OCI-LY3 (cell line): Measurements from ENCODE around the gene PGF.
"Not testable (repeated sequence)": the region's sequence is repeated elsewhere in the genome, so short reads cannot be mapped to it uniquely, and the experiment has no call there.

Experiments
- H2AFZ ChIP-seq: fragments of 200-600, 300-600 bp; shearing (Covaris generic); 2 replicates; pipeline ENCODE4 v1.6.0; 2014; ENCODE audit warnings: antibody characterized with exemption, low read depth, low read length
- H3K27ac ChIP-seq: fragments of 200-600, 300-600 bp; sonication (generic); 2 replicates; pipeline ENCODE4 v1.5.1; 2014; ENCODE audit warnings: mild to moderate bottlenecking, low read length, moderate library complexity, mixed read lengths
- H3K27me3 ChIP-seq: fragments of 200-600, 300-600 bp; sonication (generic); 2 replicates; pipeline ENCODE4 v1.6.1; 2014; ENCODE audit warnings: low read depth, low read length, mixed read lengths
- H3K36me3 ChIP-seq: fragments of 200-600, 300-600 bp; sonication (generic); replicated peaks from 2 replicates; pipeline ENCODE3; 2014; ENCODE audit warnings: low read depth, low read length, mixed read lengths
- H3K4me1 ChIP-seq: fragments of 300-600, 200-600 bp; sonication (generic); 2 replicates; pipeline ENCODE4 v1.6.1; 2014; ENCODE audit warnings: low read length, mixed read lengths
- H3K4me2 ChIP-seq: fragments of 200-600, 300-600 bp; sonication (generic); 2 replicates; pipeline ENCODE4 v1.6.1; 2014; ENCODE audit warnings: low read length, mixed read lengths
- H3K4me3 ChIP-seq: fragments of 300-600, 200-600 bp; sonication (generic); 2 replicates; pipeline ENCODE4 v1.5.1; 2014; ENCODE audit warnings: antibody characterized with exemption, mild to moderate bottlenecking, low read length, moderate library complexity
- H3K79me2 ChIP-seq: fragments of 300-600, 200-600 bp; shearing (Covaris generic); 2 replicates; pipeline ENCODE4 v1.6.1; 2014; ENCODE audit warnings: mild to moderate bottlenecking, low read length, mixed read lengths
- H3K9ac ChIP-seq: fragments of 300-600, 200-600 bp; shearing (Covaris generic); 2 replicates; pipeline ENCODE4 v1.6.0; 2014; ENCODE audit warnings: mild to moderate bottlenecking, low read length, moderate library complexity
- H3K9me3 ChIP-seq: fragments of 200-600, 300-600 bp; shearing (Covaris generic); 2 replicates; pipeline ENCODE4 v1.6.1; 2014; ENCODE audit warnings: low read length, mixed read lengths; ENCODE audit not compliant: insufficient read depth
- H4K20me1 ChIP-seq: fragments of 200-600, 300-600 bp; sonication (generic); 2 replicates; pipeline ENCODE4 v1.6.1; 2016; ENCODE audit warnings: low read length, mixed read lengths; ENCODE audit not compliant: insufficient read depth
- EZH2phosphoT487 ChIP-seq: fragments of 200-600 bp; shearing (Covaris generic); IDR thresholded peaks from 2 replicates; pipeline ENCODE4 v1.6.1; 2018; ENCODE audit warnings: antibody characterized with exemption, mixed run types, low read depth
- TF ChIP-seq, protein P1 (sequence below): fragments of 200-600, 300-600 bp; sonication (generic); IDR thresholded peaks from 2 replicates; pipeline ENCODE4 v1.5.1; 2014; ENCODE audit warnings: antibody characterized with exemption, low read length, low read depth

The PGF gene

DNA sequence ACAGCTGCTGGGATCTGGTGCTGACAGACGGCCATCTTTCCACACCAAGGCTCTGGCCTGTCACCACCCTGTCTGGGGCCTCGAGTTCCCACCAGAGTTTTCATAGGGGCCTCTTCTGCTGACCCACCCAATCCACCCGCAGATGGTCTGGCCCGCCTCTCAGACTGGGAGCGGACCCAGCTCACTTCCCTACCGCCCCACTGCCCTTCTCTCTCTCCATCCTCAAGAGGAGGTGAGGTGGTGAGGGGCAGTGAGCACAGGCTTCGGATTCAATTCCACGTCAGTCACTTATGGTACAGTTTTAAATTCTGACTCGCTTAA lies 20.1 kb downstream of the PGF start:
- Histone ChIP-seq H3K36me3 (no peaks in the 10 kb centered on the region), H3K4me3 (no peak overlapping the region), H3K27ac (no peak overlapping the region), H2AFZ (no peak overlapping the region), H3K9ac (no peak overlapping the region), H3K9me3 (no peaks in the 10 kb centered on the region), H4K20me1 (no peaks in the 10 kb centered on the region), H3K27me3 (no peaks in the 10 kb centered on the region), H3K4me1 (peaks cover 41% of the 10 kb centered on the region), H3K79me2 (no peaks in the 10 kb centered on the region), H3K4me2 (no peak overlapping the region)
- TF ChIP-seq, protein P1, sequence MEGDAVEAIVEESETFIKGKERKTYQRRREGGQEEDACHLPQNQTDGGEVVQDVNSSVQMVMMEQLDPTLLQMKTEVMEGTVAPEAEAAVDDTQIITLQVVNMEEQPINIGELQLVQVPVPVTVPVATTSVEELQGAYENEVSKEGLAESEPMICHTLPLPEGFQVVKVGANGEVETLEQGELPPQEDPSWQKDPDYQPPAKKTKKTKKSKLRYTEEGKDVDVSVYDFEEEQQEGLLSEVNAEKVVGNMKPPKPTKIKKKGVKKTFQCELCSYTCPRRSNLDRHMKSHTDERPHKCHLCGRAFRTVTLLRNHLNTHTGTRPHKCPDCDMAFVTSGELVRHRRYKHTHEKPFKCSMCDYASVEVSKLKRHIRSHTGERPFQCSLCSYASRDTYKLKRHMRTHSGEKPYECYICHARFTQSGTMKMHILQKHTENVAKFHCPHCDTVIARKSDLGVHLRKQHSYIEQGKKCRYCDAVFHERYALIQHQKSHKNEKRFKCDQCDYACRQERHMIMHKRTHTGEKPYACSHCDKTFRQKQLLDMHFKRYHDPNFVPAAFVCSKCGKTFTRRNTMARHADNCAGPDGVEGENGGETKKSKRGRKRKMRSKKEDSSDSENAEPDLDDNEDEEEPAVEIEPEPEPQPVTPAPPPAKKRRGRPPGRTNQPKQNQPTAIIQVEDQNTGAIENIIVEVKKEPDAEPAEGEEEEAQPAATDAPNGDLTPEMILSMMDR = no peak
- TF ChIP-seq EZH2phosphoT487 = no peak

DNA sequence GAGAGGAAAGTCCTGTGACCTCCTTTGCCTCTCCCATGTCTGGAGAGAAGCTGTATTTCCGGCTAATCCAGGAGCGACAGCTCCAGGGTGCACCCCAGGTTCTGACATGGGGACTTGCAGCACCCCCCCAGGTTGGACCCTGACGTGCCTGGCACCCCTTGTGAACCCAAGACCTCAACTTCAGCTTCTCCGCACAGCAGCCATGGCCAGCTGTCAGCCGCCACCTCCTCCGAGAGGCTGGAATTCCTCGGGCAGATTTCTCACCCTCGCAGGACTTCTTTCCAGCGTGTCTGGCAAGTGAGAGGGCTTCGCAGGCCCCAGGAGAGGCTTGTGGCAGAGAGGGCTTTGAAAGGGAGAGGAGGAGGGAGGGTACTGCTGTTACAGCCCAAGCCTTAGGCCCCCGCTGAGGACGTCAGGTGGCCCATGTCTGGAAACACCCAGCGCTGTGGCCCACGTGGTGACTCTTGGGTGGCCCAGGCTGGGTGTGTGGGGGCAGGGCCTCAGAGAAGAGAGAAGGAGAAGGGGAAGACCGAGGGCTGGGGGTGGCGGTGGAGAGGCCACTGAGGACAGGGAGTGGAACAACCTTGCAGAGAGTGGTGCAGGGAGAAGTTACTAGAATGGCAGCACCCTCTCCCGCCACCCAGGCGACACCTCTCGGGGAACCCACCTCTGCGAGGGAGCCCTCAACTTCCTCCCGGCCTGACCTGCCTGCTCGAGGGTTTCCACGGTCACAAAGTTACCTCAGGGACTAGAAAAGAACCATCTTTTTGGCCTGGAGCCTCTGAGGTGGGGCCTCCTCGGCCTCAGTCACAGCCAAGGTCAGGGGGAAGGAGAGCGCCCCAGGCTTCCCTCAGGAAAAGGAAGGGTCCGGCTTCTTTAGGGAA lies 20.7 kb downstream of the PGF start:
- Histone ChIP-seq H2AFZ (no peak overlapping the region), H3K27ac (no peak overlapping the region), H3K9me3 (no peaks in the 10 kb centered on the region)

DNA sequence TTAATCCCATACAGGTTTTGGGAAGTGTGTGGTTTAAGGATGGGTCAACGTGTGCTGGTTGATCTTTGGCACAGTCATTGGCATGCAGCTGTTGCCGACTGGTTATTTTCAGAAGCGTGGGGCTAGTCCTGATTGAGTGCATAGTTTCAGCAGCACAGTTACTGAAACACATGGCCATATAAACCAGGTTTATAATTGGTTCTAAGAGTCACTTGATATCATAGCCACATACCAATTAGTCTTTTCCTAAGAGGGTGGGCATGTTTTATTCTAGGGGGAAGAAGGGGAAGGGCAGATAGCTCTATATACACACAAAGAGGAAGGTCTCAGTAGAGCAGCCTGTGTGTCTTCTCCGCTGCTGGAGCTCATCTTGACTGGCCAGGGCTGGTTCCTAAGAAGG lies 21.4 kb downstream of the PGF start:
- H3K36me3 ChIP-seq = no peaks in the 10 kb centered on the region
- H2AFZ ChIP-seq = no peak overlapping the region
- TF ChIP-seq, protein P1 = no peak
- no peak for TF ChIP-seq EZH2phosphoT487
- H3K4me1 ChIP-seq = peaks cover 28% of the 10 kb centered on the region
- peaks cover 9% of the 10 kb centered on the region; the same call in 1 of the 2 replicates for H3K27me3 ChIP-seq
- H3K79me2 ChIP-seq = no peaks in the 10 kb centered on the region
- no peaks in the 10 kb centered on the region for H3K9me3 ChIP-seq
- H3K9ac ChIP-seq = no peak overlapping the region
- H3K4me2 ChIP-seq = no peak overlapping the region
- no peak overlapping the region for H3K27ac ChIP-seq
- H3K4me3 ChIP-seq = no peak overlapping the region
- H4K20me1 ChIP-seq = no peaks in the 10 kb centered on the region

More for the DNA sequence above, 20.7 kb downstream of the PGF start:
- Histone ChIP-seq H3K79me2 (no peaks in the 10 kb centered on the region), H4K20me1 (no peaks in the 10 kb centered on the region), H3K36me3 (no peaks in the 10 kb centered on the region), H3K9ac (no peak overlapping the region), H3K4me2 (no peak overlapping the region), H3K4me3 (no peak overlapping the region), H3K27me3 (0 out of 2 replicates have a peak, but pooled peaks cover 2% of the 10 kb centered on the region), H3K4me1 (peaks cover 35% of the 10 kb centered on the region)
- TF ChIP-seq, protein P1 = no peak
- no peak for TF ChIP-seq EZH2phosphoT487

DNA sequence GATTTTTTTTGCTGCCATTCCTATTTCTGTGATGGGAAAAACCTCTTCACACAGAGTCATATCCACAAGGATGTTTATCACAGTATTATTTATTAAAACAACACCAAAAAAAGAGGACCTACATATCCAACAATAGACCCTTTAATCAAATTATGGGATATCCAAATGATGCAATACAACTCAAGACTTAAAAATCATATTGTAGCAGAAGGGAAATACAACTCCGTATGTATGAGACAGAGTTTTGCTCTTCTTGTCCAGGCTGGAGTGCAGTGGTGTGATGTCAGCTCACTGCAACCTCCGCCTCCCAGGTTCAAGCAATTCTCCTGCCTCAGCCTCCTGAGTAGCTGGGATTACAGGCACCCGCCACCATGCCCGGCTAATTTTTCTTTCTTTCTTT lies 22.5 kb downstream of the PGF start:
- H2AFZ ChIP-seq = peak overlapping the region; percentile 66
- not testable (repeated sequence) for H3K9ac ChIP-seq, H3K36me3 ChIP-seq, H3K9me3 ChIP-seq, H3K79me2 ChIP-seq, H4K20me1 ChIP-seq, H3K27ac ChIP-seq
- H3K27me3 ChIP-seq = peaks cover 11% of the 10 kb centered on the region; the same call in 1 of the 2 replicates
- H3K4me2 ChIP-seq = peak overlapping the region; percentile 49
- H3K4me3 ChIP-seq = 0 out of 2 replicates have a peak overlapping the region, but pooled peaks have one; percentile 16
- H3K4me1 ChIP-seq = peaks cover 17% of the 10 kb centered on the region
